GM21390 (cell line): ENCODE measurements around the gene TIMELESS.
"Not testable (repeated sequence)": the region's sequence is repeated elsewhere in the genome, so short reads cannot be mapped to it uniquely, and the experiment has no call there.

Experiments
- ATAC-seq: cut with Tn5 transposase; IDR thresholded peaks from one replicate; pipeline ENCODE4 v1.9.1; 2021; ENCODE audit not compliant: unreplicated experiment

The TIMELESS gene

DNA sequence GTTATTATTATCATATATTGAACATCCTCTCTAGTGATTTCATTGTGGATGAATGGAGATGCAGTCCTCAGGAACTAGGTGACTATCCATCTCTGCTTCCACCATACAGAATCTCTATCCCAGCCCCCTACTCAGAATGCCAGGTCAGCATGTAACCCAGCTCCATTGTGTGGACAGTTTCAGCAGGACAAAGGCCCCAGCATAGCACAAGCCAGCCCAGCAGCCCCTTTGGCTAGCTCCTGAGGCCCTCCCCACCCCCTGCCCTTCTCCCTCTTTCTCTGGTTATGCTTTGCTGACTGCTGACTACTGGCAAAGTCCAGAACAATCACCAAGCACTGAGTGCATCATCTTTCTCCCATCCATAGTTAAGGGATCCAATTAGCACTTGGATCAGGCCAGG is 13.3 kb upstream of the TIMELESS start:
- ATAC-seq, result no peak

DNA sequence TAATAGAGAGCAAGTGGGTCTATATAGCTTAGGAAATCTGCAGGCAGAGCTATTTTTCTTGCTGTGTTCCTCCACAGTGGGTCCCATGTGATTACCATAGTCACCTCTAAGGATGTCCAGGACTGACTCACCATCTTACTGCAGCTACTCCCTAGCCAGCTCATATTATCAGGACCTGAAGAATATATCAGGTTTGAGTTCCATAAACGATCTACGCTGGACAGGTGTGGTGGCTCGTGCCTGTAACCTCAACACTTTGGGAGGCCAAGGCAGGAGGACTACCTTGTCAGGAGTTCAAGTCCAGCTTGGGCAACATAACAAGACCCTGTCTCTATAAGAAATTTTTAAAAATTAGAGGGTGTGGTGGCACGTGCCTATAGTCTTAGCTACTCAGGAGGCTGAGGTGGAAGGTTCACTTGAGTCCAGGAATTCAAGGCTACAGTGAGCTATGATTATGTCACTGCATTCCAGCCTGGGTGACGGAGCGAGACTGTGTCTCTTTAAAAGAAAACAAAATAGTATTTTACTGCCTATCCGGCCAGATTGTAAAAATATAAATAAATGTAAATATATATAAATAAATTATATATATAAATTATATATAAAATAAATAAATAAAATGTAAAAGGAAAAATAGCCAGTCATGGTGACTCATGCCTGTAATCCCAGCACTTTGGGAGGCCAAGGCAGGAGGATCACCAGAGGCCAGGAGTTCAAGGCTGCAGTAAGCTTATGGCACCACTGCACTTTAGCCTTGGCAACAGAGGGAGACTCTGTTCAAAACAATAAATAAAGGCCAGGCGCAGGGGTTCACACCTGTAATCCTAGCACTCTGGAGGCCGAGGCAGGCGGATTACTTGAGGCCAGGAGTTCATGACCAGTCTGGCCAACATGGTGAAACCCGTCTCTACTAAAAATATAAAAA is 12.3 kb upstream of the TIMELESS start:
- ATAC-seq, result no peak

DNA sequence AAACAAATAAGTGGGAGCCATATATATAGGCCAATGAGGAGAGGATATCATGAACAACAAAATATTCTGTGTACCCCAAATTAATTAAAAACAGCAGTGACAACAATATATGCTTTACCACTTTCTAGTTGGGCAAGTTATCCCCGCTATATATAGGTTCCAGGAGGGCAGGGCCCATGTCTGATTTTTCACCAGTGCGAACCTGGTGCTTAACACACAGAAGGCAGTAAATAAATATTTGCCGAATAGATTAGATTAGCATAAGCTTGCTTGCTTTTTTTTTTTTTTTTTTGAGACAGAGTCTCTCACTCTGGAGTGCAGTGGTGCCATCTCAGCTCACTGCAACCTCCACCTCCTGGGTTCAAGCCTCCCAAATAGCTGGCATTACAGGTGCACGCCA is 8.6 kb upstream of the TIMELESS start:
- no peak for ATAC-seq

DNA sequence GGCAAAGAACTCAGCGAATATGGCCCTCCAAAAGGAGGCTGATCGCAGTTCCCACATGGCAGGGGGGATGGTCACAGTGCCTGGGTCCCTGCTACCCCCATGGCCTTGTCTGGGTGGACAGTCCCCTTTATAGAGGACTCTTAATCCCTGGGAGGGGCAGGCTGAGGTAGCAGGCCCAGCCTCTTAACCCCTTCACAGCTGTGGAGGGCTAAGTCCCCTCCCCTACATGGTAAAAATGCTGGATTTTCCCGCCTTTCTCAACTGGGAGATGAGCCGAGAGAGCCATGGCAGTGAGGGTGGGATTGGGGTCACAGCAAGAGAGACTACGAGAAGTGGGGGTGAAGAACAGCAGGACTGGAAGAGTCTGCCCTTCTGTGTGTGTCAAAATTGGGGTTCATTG is 5.3 kb upstream of the TIMELESS start, which contains the start of gene MIP:
Gene MIP, minus strand, starts transcription at position 101 of the 400 bp plus-strand sequence. Its CDS starts 44 bp downstream, at position 57.
- no peak for ATAC-seq

DNA sequence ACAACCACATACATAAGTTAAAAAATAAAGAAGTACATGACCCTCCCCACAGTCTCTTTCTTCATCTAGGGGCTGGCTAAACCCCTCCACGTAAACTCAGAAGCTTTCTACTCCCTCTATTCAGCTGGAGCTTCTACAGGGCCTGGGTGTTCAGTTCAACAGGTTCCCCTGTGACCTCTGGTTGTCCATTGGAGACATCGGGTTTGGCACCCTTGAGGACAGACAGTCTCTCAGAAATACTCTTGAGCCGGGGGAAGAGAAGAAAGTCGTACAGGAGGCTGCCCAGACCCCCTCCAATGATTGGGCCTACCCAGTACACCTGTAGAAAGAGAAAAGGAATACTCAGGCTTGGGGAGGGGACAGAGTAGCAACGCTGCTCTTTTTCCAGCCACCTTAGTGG is 1.9 kb upstream of the TIMELESS start:
- ATAC-seq, result no peak

DNA sequence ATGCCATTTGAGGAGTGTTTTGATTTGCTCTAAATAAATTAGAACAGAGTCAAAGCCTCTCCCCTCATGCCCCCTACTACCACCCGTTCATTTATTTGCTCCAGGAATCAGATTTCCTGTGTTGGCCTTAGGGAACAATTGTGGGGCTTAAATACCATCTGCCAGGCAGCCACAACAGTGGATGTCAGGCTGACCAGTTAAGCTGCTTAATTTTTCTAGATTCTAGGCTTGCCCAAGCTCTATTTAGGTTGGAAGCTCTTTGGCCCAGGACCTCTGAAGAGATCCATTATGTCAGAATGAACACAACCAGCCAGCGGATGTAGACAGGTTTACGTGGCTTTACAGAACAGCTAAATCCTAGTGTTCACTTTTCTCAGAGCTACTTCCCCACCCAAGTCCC is 1.0 kb upstream of the TIMELESS start:
- no peak for ATAC-seq

DNA sequence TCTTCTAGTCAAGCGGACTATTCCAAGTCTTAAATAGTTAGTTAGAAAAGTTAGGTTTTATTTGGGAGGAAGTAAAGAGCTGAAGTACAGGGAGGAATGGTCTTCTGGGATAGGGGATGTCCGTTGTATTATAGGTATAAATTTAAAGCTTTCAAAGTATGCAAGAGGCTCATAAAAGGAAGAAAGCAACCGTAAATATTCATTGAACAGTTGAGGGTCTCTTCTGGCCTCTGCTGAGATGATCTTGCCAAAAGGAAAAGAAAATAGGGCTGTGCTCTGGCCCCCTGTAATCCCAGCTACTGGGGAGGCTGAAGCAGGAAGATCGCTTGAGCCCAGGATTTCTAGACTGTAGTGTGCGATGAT is 377 bp upstream of the TIMELESS start:
- no peak for ATAC-seq

DNA sequence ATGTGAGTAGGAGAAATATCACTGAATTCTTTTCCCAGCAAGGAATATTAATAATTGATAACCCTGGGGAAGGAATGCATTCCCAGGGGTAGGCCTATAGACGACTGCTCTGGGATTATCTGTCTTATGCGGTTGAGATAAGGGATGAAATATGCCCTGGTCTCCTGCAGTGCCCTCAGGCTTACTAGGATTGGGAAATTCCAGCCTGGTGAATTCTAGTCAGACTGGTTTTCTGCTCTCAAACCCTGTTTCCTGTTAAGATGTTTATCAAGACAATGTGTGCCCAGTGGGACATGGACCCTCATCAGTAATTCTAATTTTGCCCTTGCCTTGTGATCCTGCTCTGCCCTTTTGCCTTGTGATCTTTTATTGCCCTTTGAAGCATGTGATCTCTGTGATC is 6.0 kb downstream of the TIMELESS start:
- ATAC-seq, result not testable (repeated sequence)

DNA sequence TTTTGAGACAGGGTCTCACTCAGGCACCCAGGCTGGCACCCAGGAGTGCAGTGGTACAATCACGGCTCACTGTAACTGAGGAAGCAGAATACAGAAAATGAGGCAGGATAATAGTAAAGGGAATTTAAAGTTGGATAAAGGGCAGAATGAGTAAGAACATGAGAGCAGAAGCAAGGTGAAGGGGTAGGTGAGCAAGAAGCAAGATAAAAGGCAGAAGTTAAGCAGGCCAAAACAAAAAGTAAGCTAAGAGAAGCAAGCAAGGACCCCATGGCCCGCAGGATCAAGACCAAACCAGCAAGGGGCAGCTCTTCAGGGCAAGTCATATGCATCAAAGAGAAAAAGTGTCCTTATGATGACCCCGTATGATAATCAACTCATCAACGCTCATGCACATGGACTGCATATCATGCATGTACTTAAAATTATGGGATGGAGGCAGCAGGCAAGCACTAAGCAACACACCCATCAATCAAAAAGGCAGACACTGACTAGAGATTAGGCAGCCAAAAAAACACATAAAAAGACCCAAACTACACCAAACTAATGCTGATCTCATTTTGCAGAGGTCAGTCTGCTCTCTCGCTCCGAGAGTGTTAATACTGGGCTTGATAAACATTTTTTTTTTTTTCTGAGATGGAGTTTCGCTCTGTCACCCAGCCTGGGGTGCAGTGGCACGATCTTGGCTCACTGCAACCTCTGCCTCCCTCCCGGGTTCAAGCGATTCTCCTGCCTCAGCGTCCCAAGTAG is 11.6 kb downstream of the TIMELESS start:
- ATAC-seq, result no peak

DNA sequence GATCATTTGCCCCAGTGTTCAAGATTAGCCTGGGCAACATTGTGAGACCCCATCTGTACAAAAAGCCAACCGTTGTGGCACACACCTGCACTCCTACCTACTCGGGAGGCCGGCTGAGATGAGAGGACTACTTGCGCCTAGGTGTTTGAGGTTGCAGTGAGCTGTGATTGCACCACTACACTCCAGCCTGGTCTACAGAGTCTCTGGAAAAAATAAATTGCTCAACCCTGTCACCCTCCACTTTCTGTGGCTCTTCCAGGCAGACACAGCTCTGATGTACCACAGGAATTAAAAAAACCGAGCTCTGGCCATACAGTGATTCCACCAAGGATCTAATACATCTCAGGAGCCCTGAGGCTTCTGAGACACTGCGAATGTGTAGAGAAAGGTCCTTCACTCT is 14.4 kb downstream of the TIMELESS start:
- no peak for ATAC-seq

DNA sequence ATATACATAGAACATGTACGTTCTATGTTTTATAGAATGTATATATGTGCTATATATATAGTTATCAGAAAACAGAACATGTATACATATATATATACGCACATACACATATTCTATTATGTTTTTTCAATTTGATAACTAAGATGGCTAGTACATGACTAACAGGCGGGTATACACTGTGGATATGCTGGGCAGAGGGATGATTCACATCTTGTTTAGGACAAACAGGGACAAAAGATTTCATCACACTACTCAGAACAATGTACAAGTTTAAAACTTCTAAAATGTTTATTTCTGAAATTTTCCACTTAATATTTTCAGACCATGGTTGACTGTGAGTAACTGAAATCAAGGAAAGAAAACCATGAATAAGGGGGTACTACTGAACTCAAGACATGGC is 17.4 kb downstream of the TIMELESS start:
- no peak for ATAC-seq

DNA sequence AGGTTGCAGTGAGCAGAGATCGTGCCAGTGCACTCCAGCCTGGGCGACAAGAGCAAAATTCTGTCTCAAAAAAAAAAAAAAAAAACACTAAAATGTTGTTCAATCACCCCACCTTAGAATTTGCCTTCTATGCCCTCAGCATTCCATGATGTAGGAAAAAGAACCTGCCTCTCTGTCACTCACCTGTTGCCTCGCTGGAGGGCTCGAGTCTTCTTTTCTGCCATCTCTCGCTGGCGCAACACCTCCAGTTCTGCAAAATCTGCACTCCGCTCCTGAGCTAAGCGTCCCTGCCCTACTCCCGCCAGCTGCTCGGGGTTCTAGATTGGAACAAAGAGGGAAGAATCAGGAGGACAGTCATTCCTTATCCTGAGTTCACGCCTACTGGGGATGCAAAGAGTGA is 17.9 kb downstream of the TIMELESS start:
- no peak for ATAC-seq

DNA sequence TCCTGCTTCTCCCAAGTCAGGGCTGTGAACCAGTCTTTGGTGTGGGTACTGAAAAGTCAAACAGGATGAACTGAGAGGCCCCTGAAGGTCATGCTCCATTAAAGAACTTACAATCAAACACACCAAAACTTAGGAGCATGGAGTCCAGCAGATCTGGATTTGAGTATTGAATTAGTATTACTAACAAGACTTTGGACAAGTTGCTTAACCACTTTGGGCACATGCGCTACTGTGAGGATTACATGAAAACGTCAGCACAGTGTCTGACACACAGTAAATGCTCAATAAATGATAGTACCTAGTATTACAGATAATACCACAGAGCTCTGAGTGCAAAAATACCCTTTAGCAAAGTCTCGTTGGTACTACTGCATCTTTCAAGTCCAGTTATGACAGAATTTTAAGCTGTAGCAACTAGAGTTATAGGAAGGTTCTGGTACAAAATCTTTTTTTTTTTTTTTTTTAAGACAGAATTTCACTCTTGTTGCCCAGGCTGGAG is 23.2 kb downstream of the TIMELESS start:
- no peak for ATAC-seq

DNA sequence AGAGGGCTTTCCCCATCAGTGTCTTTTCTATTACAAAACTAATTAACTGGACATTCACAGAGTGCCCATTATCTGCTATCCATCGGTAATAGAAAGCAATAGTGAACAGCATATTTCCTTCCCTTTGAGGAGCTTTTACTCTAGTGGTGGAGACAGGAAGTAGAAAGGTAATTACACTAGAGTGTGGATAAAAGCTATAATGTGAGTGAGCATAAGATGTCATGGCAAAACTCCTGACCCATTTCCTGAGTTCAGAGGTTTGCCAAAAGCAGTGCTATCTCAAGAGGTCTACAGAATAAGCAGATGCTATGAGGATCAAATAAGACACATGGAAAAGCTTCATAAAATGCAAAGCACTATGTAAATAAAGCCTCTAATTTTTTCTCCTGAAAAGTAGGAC is 24.0 kb downstream of the TIMELESS start:
- no peak for ATAC-seq

DNA sequence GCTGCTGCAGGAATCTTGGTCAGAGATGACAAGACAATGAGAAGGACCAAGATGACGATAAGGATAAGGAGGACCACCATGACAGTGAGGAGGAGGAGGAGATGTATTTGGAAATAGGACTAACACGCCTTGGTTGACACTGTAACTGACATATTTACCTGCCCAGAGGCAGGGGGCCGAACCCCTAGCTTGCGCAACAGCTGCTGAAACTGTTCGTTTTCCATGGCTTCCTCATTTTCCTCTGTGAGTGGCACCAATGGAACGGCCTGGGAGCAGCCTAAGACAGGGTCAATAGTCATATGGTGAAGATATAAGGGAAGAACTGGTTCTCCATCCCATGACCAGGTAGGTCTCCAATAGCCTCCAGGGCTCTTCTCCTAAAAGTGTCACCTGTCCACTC is 28.8 kb downstream of the TIMELESS start:
- ATAC-seq, result no peak

DNA sequence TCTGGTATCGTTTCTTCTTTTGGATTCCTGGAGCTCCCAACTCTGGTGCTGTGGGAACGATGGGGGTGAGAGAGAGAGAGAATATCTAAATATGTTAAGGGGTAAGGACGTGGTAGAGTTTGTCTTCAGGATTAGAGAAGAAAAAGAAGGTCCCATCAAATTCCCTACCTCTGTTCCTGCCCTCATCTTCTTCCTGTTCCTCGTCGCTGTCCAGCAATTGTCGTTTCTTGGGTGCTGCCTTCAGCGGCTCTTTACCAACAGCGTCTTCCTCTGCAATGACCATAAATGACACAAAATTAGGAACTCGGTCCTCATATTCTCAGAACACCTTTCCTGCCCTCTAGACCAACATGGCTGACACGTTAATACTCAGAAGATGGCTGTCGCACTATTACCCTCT is 31.5 kb downstream of the TIMELESS start:
- ATAC-seq, result no peak

DNA sequence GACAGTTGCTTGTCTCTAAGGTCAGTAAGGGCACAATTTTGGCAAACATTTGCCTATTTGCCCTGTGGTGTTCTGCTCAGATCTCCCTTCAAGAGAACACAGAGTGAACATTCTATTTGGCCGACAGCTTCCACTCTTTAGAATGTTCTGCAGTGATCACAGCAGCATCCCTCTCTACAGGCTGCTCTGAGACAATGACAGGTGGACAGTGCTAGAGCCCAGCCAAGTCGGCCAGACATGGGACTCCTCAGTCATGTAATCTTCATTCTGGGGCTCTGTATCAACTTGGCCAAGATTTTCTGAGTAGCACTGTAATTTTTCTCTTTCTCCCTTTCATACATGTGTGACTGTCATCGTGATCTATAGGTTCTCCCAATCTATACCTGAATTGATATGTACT is 34.8 kb downstream of the TIMELESS start:
- ATAC-seq, result no peak

DNA sequence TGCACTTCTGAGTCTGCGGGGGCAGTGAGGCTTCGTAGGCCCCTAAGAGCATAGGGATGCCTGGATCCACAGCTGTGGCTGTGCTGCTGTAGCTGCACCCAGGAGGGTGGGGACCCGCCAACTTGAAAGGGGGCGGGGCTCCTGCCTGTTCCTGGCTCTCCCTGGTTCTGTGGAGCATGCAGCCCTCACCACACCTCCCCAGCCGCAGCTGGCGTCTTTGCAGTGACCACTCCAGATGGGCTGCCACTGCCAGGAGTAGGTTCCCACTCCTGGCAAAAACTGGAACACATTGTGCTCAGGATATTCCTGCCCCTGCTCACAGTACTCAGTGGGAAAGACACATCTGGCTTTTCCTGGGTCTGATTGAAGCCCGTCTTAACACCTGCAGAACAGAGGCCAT is 35.8 kb downstream of the TIMELESS start:
- no peak for ATAC-seq

DNA sequence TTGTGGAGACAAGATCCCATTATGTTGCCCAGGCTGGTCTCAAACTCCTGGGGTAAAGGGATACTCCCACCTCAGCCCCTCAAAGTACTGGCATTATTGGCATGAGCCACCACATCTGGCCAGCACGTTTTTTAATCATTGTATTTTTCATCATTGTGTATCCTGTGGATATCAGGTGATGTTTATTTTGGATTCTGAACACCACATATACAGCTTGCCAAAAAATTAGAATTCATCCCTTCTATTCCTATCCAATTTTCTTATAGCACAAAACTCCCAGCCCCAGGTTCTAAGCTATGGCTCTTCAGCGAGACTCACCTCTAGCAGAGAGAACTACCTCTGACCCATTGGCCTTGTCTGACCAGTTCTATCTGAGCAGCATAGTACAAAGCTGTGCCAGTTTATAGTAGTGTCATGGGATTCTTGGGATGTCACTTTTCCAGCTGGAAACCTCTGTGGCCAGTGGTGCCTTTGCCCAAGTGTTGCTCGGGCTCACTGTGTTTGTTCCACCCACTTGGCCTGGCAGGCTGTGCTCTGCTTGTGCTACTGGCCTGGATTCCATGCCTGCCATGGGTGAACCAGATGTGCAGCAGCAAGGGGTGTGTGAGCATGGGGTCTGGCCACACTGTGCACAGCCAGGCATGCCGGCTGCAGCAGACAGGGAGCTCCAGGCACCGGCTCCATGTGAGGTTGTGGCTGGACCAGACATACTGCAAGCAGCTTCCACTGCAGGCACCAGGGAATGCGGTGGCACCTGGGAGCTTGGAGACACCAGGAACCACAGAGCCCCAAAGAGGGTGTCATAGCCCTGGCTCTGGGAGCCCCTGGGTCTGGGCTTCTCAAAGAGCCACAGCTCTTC is 37.2 kb downstream of the TIMELESS start:
- no peak for ATAC-seq

DNA sequence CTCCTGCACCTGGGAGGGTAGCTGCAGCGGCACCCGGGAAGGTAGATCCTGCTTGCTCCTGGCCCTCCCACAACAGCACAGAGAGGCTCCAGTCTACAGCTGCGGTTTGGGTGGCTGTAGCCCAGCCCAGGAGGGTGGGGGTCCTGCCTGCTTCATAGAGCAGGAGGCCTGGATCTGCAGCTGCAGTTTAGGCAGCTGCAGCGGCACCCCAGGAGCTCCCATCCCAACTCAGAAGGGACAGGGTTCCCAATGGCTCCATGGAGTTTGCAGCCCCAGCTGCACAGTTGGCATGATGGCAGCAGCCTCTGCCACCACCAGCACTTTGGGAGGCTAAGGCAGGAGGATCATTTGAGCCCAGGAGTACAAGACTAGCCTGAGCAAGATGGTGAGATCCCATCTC is 38.5 kb downstream of the TIMELESS start:
- ATAC-seq, result no peak

DNA sequence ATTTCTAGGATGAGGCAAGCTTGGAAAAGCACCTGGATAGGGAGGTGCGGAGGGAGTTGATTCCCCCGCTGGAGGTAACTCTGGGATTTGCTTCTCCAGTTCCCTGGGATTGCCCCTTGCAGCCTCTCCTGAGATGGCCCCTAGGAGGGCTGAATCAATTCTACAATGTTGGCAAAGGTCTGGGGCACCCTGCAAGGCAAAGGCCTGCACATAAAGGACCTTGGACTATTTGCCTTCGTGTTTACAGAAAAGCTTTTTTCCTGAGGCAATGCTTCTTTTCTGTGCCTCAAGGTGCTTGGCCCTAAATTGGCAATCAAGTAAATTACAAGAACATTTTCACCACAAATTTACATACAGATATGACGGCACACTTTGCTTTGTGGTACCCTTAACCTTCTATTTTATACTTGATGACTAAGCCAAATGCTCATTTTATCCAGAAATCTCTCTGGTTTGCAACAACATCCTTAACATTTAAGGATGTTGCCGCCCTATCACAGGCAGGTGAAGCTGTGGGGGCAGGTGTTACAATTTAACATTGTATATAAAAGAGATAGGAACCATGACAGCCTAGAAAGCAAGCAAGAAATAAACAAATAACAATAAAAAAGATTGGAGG is 40.3 kb downstream of the TIMELESS start:
- no peak for ATAC-seq
